ENCODE data around the gene H3-3A. TPM values are rescaled to one million over a fixed set of nuclear protein-coding genes. Genes with fewer than 3 reads are reported as not detected.

The H3-3A gene
- total RNA-seq, 4 donors from 2014 or later: 309 to 383 (median 364) TPM

GRCh38 chr1:226100436-226101391 is 38.2 kb downstream of the H3-3A start:
- H3K36me3 ChIP-seq: no peaks in the 10 kb centered on the region
- TF ChIP-seq CTCF (IDR thresholded peaks at IDR 0.05) (peak in 1 of 4 experiments; percentile 14), POLR2A (IDR thresholded peaks at IDR 0.05) (no peak)
- H3K27ac ChIP-seq: peak overlapping the region in 1 of 4 donors; percentile 37
- ATAC-seq: no peak
- peak overlapping the region; percentile 48 to 50 for H3K4me3 ChIP-seq
- H3K4me1 ChIP-seq: peaks cover 0 to 8% (median 0%) of the 10 kb centered on the region in 3 donors
- WGBS, 2 donors (ENCODE audit: low coverage in 1 of 2): 7 to 13% methylated on average over 17 to 18 of the region's 32 CpGs
- H3K27me3 ChIP-seq: peaks cover 6% of the 10 kb centered on the region
- H3K9me3 ChIP-seq: no peaks in the 10 kb centered on the region

GRCh38 chr1:226104671-226105121 is 42.2 kb downstream of the H3-3A start:
- H3K4me3 ChIP-seq: no peak overlapping the region
- 70 to 77% methylated on average over 8 of the region's 8 CpGs for WGBS, 2 donors (ENCODE audit: low coverage in 1 of 2)
- no peak for ATAC-seq

GRCh38 chr1:226107471-226108460 is 45.2 kb downstream of the H3-3A start:
- H3K9me3 ChIP-seq: no peaks in the 10 kb centered on the region
- H3K4me3 ChIP-seq: no peak overlapping the region
- no peaks in the 10 kb centered on the region for H3K36me3 ChIP-seq
- WGBS, 2 donors (ENCODE audit: low coverage in 1 of 2): 63 to 79% methylated on average over 2 to 3 of the region's 3 CpGs
- H3K27ac ChIP-seq: peak overlapping the region in 2 of 4 donors; percentile 99
- TF ChIP-seq CTCF (IDR thresholded peaks at IDR 0.05): no peak
- no peak for TF ChIP-seq POLR2AphosphoS5 (IDR thresholded peaks at IDR 0.05)
- no peak for TF ChIP-seq POLR2A (IDR thresholded peaks at IDR 0.05)
- TF ChIP-seq EP300 (IDR thresholded peaks at IDR 0.05): no peak
- peaks cover 0 to 35% (median 15%) of the 10 kb centered on the region in 3 donors for H3K4me1 ChIP-seq
- no peak for ATAC-seq
- H3K27me3 ChIP-seq: no peaks in the 10 kb centered on the region

More at GRCh38 chr1:226104671-226105121, 42.2 kb downstream of the H3-3A start:
- H3K4me1 ChIP-seq: peaks cover 0 to 22% (median 5%) of the 10 kb centered on the region in 3 donors
- H3K27me3 ChIP-seq: no peaks in the 10 kb centered on the region
- no peaks in the 10 kb centered on the region for H3K9me3 ChIP-seq
- no peak overlapping the region for H3K27ac ChIP-seq
- TF ChIP-seq CTCF (IDR thresholded peaks at IDR 0.05): no peak
- TF ChIP-seq EP300 (IDR thresholded peaks at IDR 0.05): no peak
- TF ChIP-seq POLR2AphosphoS5 (IDR thresholded peaks at IDR 0.05): no peak
- TF ChIP-seq POLR2A (IDR thresholded peaks at IDR 0.05): no peak
- H3K36me3 ChIP-seq: no peaks in the 10 kb centered on the region

GRCh38 chr1:226108935-226109828 is 46.7 kb downstream of the H3-3A start:
- TF ChIP-seq POLR2AphosphoS5 (IDR thresholded peaks at IDR 0.05) (peak; percentile 44), POLR2A (IDR thresholded peaks at IDR 0.05) (no peak), EP300 (IDR thresholded peaks at IDR 0.05) (no peak), CTCF (IDR thresholded peaks at IDR 0.05) (peak in 1 of 4 experiments; percentile 45)
- ATAC-seq: peak; percentile 29
- WGBS, 2 donors (ENCODE audit: low coverage in 1 of 2): 11 to 14% methylated on average over 9 to 20 of the region's 23 CpGs
- Histone ChIP-seq H3K4me1 (peaks cover 0 to 35% (median 15%) of the 10 kb centered on the region in 3 donors), H3K4me3 (peak overlapping the region; percentile 72 to 86), H3K9me3 (no peaks in the 10 kb centered on the region), H3K36me3 (no peaks in the 10 kb centered on the region), H3K27ac (peak overlapping the region; percentile 66 to 99 (median 96)), H3K27me3 (no peaks in the 10 kb centered on the region)
